AG10803 (cell line): Measurements from ENCODE around the gene MYO1A.
"Not testable (repeated sequence)": the region's sequence is repeated elsewhere in the genome, so short reads cannot be mapped to it uniquely, and the experiment has no call there.

Source experiments
- DNase-seq: peaks from one replicate; pipeline ENCODE4 v3.0.0; 2010; ENCODE audit warnings: low read depth
- H3K4me3 ChIP-seq: 2 replicates; pipeline ENCODE4 v1.5.1; 2011; ENCODE audit warnings: mild to moderate bottlenecking, low read length, control low read depth
- CTCF ChIP-seq: conservative IDR thresholded peaks from 2 replicates; pipeline ENCODE4 v1.5.1; 2011; ENCODE audit warnings: mild to moderate bottlenecking, low read length, control low read depth, inconsistent platforms

The MYO1A gene

GRCh38 chr12:57072661-57073060 is 22.7 kb upstream of the MYO1A start:
- DNase-seq: peak; percentile 84
- no peak for TF ChIP-seq CTCF
- H3K4me3 ChIP-seq: no peak overlapping the region

GRCh38 chr12:57069523-57069922 is 19.6 kb upstream of the MYO1A start:
- H3K4me3 ChIP-seq: no peak overlapping the region
- peak; percentile 91 for DNase-seq
- TF ChIP-seq CTCF: peak; percentile 96

- no peak for DNase-seq
- no peak for TF ChIP-seq CTCF
- no peak overlapping the region for H3K4me3 ChIP-seq
Observed at GRCh38 chr12:57066245-57066644, 16.3 kb upstream of the MYO1A start.

- no peak overlapping the region for H3K4me3 ChIP-seq
- TF ChIP-seq CTCF: no peak
- DNase-seq: no peak
Observed at GRCh38 chr12:57063991-57064685, 14.2 kb upstream of the MYO1A start.

- TF ChIP-seq CTCF: no peak
- no peak overlapping the region for H3K4me3 ChIP-seq
- no peak for DNase-seq
Observed at GRCh38 chr12:57058454-57058853, 8.5 kb upstream of the MYO1A start.

- TF ChIP-seq CTCF: no peak
- H3K4me3 ChIP-seq: no peak overlapping the region
- DNase-seq: no peak
Observed at GRCh38 chr12:57057067-57057751, 7.3 kb upstream of the MYO1A start.

- TF ChIP-seq CTCF: no peak
- no peak for DNase-seq
- H3K4me3 ChIP-seq: no peak overlapping the region
Observed at GRCh38 chr12:57055824-57056223, 5.9 kb upstream of the MYO1A start.

GRCh38 chr12:57053901-57054300 is 4.0 kb upstream of the MYO1A start:
- DNase-seq, H3K4me3 ChIP-seq: not testable (repeated sequence)

- not testable (repeated sequence) for DNase-seq, H3K4me3 ChIP-seq
Observed at GRCh38 chr12:57053146-57053545, 3.2 kb upstream of the MYO1A start.
